UCSD-AML1 (cell line): Measurements from ENCODE around the gene LYPD5.
"Not testable (repeated sequence)": the region's sequence is repeated elsewhere in the genome, so short reads cannot be mapped to it uniquely, and the experiment has no call there.

Source experiments
- DNase-seq: peaks from one replicate; lab custom pipeline; 2025; ENCODE audit not compliant: unreplicated experiment; lab: John Stamatoyannopoulos, UW

The LYPD5 gene

GRCh38 chr19:43779147-43779819 is 23.0 kb downstream of the LYPD5 start:
- DNase-seq: peak; percentile 57

- no peak for DNase-seq
These were observed 23.6 kb downstream of the LYPD5 start for GRCh38 chr19:43778651-43779050.

GRCh38 chr19:43777163-43777695 is 25.0 kb downstream of the LYPD5 start:
- DNase-seq: peak; percentile 89

- DNase-seq: no peak
These were observed 26.0 kb downstream of the LYPD5 start for GRCh38 chr19:43776286-43776685.

- DNase-seq: no peak
These were observed 26.9 kb downstream of the LYPD5 start for GRCh38 chr19:43775299-43775890.

- DNase-seq: not testable (repeated sequence)
These were observed 27.3 kb downstream of the LYPD5 start for GRCh38 chr19:43774940-43775258.

- DNase-seq: no peak
These were observed 27.9 kb downstream of the LYPD5 start for GRCh38 chr19:43774103-43774939.

- no peak for DNase-seq
These were observed 28.5 kb downstream of the LYPD5 start for GRCh38 chr19:43773725-43774102.

- no peak for DNase-seq
These were observed 33.0 kb downstream of the LYPD5 start for GRCh38 chr19:43769256-43769655.

GRCh38 chr19:43768273-43769050 is 33.8 kb downstream of the LYPD5 start:
- DNase-seq: no peak

- DNase-seq: no peak
These were observed 34.4 kb downstream of the LYPD5 start for GRCh38 chr19:43767818-43768217.

GRCh38 chr19:43767316-43767715 is 34.9 kb downstream of the LYPD5 start:
- no peak for DNase-seq

GRCh38 chr19:43766755-43767043 is 35.5 kb downstream of the LYPD5 start:
- DNase-seq: no peak

GRCh38 chr19:43765109-43765876 is 37.0 kb downstream of the LYPD5 start:
- peak; percentile 73 for DNase-seq

- not testable (repeated sequence) for DNase-seq
These were observed 37.6 kb downstream of the LYPD5 start for GRCh38 chr19:43764684-43765083.

GRCh38 chr19:43763473-43763939 is 38.7 kb downstream of the LYPD5 start:
- DNase-seq: no peak

- no peak for DNase-seq
These were observed 39.4 kb downstream of the LYPD5 start for GRCh38 chr19:43762814-43763213.

- no peak for DNase-seq
These were observed 41.3 kb downstream of the LYPD5 start for GRCh38 chr19:43760941-43761340.

GRCh38 chr19:43759515-43759914 is 42.7 kb downstream of the LYPD5 start:
- no peak for DNase-seq

- peak; percentile 83 for DNase-seq
These were observed 46.9 kb downstream of the LYPD5 start for GRCh38 chr19:43755256-43755801.
